Adipocyte (in vitro differentiated cells): ENCODE data around the gene METTL23.
"Not testable (repeated sequence)": the region's sequence is repeated elsewhere in the genome, so short reads cannot be mapped to it uniquely, and the experiment has no call there.

ENCODE experiments used
- DNase-seq: peaks from one replicate; pipeline ENCODE4 v3.0.0-alpha.2; 2015; ENCODE audit warnings: low read depth
- H3K27me3 ChIP-seq: replicated peaks from 2 replicates; pipeline ENCODE4 v1.7.0; 2013; ENCODE audit warnings: mild to moderate bottlenecking, low read length, moderate library complexity; ENCODE audit not compliant: control insufficient read depth, insufficient read depth
- H3K36me3 ChIP-seq: 2 replicates; pipeline ENCODE4 v1.7.0; 2013; ENCODE audit warnings: low read length, mild to moderate bottlenecking, moderate library complexity; ENCODE audit not compliant: control insufficient read depth, insufficient read depth, severe bottlenecking
- H3K4me1 ChIP-seq: 2 replicates; pipeline ENCODE4 v1.7.0; 2013; ENCODE audit warnings: mild to moderate bottlenecking, low read length, moderate library complexity; ENCODE audit not compliant: control insufficient read depth, insufficient read depth
- H3K4me3 ChIP-seq: 2 replicates; pipeline ENCODE4 v1.7.0; 2013; ENCODE audit warnings: mild to moderate bottlenecking, low read length, moderate library complexity
- H3K9ac ChIP-seq: 2 replicates; pipeline ENCODE4 v1.7.0; 2013; ENCODE audit warnings: mild to moderate bottlenecking, low read length, moderate library complexity
- H3K9me3 ChIP-seq: 2 replicates; pipeline ENCODE4 v1.7.0; 2013; ENCODE audit warnings: mild to moderate bottlenecking, low read length, moderate library complexity; ENCODE audit not compliant: control insufficient read depth

METTL23 gene

GRCh38 chr17:76738468-76738850 is 11.8 kb downstream of the METTL23 start:
- Histone ChIP-seq H3K9me3 (no peaks in the 10 kb centered on the region), H3K9ac (peak overlapping the region; percentile 98), H3K4me1 (peaks cover 40% of the 10 kb centered on the region), H3K36me3 (peaks cover 45% of the 10 kb centered on the region), H3K4me3 (peak overlapping the region; percentile 99), H3K27me3 (no peaks in the 10 kb centered on the region)
- peak; percentile 41 for DNase-seq

GRCh38 chr17:76739568-76740115 is 13.0 kb downstream of the METTL23 start:
- H3K4me3 ChIP-seq, result peak overlapping the region; percentile 99
- peaks cover 44% of the 10 kb centered on the region for H3K36me3 ChIP-seq
- not testable (repeated sequence) for DNase-seq, H3K9ac ChIP-seq, H3K9me3 ChIP-seq, H3K27me3 ChIP-seq
- H3K4me1 ChIP-seq, result peaks cover 28% of the 10 kb centered on the region

- peak overlapping the region; percentile 9 for H3K4me3 ChIP-seq
- DNase-seq, result peak; percentile 12
Measured at GRCh38 chr17:76740329-76741118, 13.9 kb downstream of the METTL23 start.

GRCh38 chr17:76742958-76743357 is 16.3 kb downstream of the METTL23 start:
- DNase-seq, result peak; percentile 13
- Histone ChIP-seq H3K36me3 (peaks cover 50% of the 10 kb centered on the region), H3K4me1 (peaks cover 18% of the 10 kb centered on the region), H3K27me3 (no peaks in the 10 kb centered on the region), H3K9ac (no peak overlapping the region), H3K4me3 (no peak overlapping the region), H3K9me3 (no peaks in the 10 kb centered on the region)

More at GRCh38 chr17:76740329-76741118, 13.9 kb downstream of the METTL23 start:
- no peaks in the 10 kb centered on the region for H3K9me3 ChIP-seq
- no peaks in the 10 kb centered on the region for H3K27me3 ChIP-seq
- H3K9ac ChIP-seq, result no peak overlapping the region
- H3K36me3 ChIP-seq, result peaks cover 44% of the 10 kb centered on the region
- H3K4me1 ChIP-seq, result peaks cover 20% of the 10 kb centered on the region

- Histone ChIP-seq H3K27me3 (no peaks in the 10 kb centered on the region), H3K4me3 (no peak overlapping the region), H3K9ac (no peak overlapping the region), H3K36me3 (peaks cover 50% of the 10 kb centered on the region), H3K4me1 (peaks cover 9% of the 10 kb centered on the region), H3K9me3 (no peaks in the 10 kb centered on the region)
- no peak for DNase-seq
Measured at GRCh38 chr17:76744747-76745146, 18.1 kb downstream of the METTL23 start.

GRCh38 chr17:76745785-76746184 is 19.1 kb downstream of the METTL23 start:
- peak; percentile 20 for DNase-seq
- H3K4me1 ChIP-seq, H3K4me3 ChIP-seq, H3K27me3 ChIP-seq, H3K9me3 ChIP-seq, H3K9ac ChIP-seq: not testable (repeated sequence)
- H3K36me3 ChIP-seq, result peaks cover 50% of the 10 kb centered on the region

- no peak overlapping the region for H3K9ac ChIP-seq
- no peaks in the 10 kb centered on the region for H3K27me3 ChIP-seq
- H3K9me3 ChIP-seq, result no peaks in the 10 kb centered on the region
- DNase-seq, result no peak
- no peak overlapping the region for H3K4me3 ChIP-seq
- H3K36me3 ChIP-seq, result peaks cover 47% of the 10 kb centered on the region
- no peaks in the 10 kb centered on the region for H3K4me1 ChIP-seq
Measured at GRCh38 chr17:76747716-76748363, 21.2 kb downstream of the METTL23 start.

- Histone ChIP-seq H3K36me3 (peaks cover 45% of the 10 kb centered on the region), H3K9me3 (no peaks in the 10 kb centered on the region)
- no peak for DNase-seq
Measured at GRCh38 chr17:76748657-76749056, 22.0 kb downstream of the METTL23 start.

GRCh38 chr17:76751416-76751993 is 24.9 kb downstream of the METTL23 start:
- DNase-seq, result no peak
- H3K36me3 ChIP-seq, result peaks cover 36% of the 10 kb centered on the region
- H3K9me3 ChIP-seq, result no peaks in the 10 kb centered on the region
- no peaks in the 10 kb centered on the region for H3K4me1 ChIP-seq
- H3K4me3 ChIP-seq, result no peak overlapping the region
- no peak overlapping the region for H3K9ac ChIP-seq
- no peaks in the 10 kb centered on the region for H3K27me3 ChIP-seq

More at GRCh38 chr17:76748657-76749056, 22.0 kb downstream of the METTL23 start:
- no peaks in the 10 kb centered on the region for H3K27me3 ChIP-seq
- H3K9ac ChIP-seq, result no peak overlapping the region
- no peaks in the 10 kb centered on the region for H3K4me1 ChIP-seq
- H3K4me3 ChIP-seq, result no peak overlapping the region

GRCh38 chr17:76752006-76752405 is 25.4 kb downstream of the METTL23 start:
- Histone ChIP-seq H3K4me3 (no peak overlapping the region), H3K4me1 (no peaks in the 10 kb centered on the region), H3K9ac (no peak overlapping the region), H3K9me3 (no peaks in the 10 kb centered on the region), H3K36me3 (peaks cover 36% of the 10 kb centered on the region), H3K27me3 (no peaks in the 10 kb centered on the region)
- DNase-seq, result no peak
